ENCODE measurements around the gene KSR1.

GRCh38 chr17:27646232-27646631, 190.0 kb downstream of the KSR1 start:
- TF ChIP-seq, protein P1, sequence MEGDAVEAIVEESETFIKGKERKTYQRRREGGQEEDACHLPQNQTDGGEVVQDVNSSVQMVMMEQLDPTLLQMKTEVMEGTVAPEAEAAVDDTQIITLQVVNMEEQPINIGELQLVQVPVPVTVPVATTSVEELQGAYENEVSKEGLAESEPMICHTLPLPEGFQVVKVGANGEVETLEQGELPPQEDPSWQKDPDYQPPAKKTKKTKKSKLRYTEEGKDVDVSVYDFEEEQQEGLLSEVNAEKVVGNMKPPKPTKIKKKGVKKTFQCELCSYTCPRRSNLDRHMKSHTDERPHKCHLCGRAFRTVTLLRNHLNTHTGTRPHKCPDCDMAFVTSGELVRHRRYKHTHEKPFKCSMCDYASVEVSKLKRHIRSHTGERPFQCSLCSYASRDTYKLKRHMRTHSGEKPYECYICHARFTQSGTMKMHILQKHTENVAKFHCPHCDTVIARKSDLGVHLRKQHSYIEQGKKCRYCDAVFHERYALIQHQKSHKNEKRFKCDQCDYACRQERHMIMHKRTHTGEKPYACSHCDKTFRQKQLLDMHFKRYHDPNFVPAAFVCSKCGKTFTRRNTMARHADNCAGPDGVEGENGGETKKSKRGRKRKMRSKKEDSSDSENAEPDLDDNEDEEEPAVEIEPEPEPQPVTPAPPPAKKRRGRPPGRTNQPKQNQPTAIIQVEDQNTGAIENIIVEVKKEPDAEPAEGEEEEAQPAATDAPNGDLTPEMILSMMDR (conservative IDR thresholded peaks at IDR 0.05; ENCODE audit: low read depth, low read length), result no peak
- TF ChIP-seq EZH2 (IDR thresholded peaks at IDR 0.05; ENCODE audit: borderline replicate concordance, low read depth, low read length, poor library complexity, severe bottlenecking), result no peak
